GM21515 (cell line): ENCODE results near the gene POMGNT2.
"Not testable (repeated sequence)": the region's sequence is repeated elsewhere in the genome, so short reads cannot be mapped to it uniquely, and the experiment has no call there.

Experiments used
- ATAC-seq: cut with Tn5 transposase; IDR thresholded peaks from one replicate; pipeline ENCODE4 v1.9.1; 2021; ENCODE audit not compliant: unreplicated experiment

POMGNT2 gene

DNA sequence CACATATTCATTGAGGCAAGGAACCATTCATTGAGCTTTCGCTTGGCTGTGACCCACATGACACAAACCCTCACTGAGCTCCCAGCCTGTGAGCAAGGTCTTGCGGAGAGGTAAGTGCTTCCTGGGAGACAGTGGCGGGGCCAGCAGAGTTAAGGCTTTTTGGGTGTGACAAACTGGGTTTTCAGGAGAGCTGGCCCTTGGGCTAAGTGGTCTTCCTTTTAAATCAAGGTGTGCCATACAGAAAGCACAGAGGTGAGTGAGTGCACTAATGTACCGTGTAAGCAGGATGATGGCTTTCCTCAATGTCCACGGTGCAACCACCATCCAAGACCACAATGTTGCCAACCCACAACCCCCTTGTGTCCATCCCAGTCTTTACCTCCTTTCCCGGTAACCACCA lies 28.6 kb downstream of the POMGNT2 start:
- ATAC-seq, result no peak

DNA sequence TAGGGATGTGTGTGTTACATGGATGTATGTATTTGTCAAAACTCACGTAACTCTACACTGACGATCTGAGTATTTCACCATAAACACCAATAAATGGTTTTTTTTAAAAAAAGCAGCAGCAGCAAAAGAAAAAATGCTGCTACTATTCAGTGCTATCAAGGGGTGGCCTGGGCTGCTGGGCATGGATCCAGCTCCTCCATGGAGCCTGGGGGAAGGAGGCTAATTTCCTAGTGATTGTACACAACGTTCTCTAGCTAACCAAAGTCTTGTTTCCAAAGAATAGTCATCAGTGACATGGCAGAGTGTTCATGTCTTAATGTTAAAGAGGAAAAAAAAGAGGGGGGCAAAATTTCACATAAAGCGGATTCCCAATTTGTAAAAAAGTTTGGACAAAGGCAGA lies 29.0 kb downstream of the POMGNT2 start:
- no peak for ATAC-seq

DNA sequence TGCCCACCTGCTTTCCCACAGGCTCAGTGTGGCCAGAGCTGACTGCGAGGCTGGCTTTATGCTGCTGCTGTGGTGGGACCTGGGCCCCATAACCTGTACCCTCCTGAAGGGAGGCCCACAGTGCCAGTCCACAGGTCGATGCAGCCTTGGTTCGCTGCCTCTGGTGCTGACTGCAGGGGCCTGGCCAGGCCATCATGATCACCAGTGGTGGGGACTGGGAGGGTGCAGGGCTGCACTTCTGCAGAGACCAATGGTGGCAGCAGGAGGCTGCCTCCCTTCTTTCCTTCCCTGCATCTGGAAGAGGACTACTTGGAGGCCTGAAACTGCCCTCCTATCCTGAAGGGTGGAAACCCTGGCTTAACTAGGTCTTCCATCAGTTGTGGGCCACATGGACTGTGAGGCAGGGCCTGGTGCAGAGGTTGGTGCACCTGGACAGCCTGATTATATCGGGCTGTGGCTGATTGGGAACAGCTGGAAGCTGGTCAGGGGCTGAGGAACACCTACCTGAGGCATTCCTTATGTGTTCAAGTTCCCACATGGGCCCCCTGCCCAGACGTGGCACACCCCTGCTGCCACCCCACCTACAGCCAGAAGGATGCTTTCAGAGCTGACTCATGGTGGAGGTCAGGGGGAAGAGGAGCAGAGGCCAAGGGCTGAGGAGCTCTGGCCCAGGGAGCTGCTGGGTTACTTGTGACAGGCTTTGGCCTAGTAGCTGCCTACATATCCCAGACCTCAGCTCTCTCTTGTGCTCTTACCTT lies 29.8 kb downstream of the POMGNT2 start:
- ATAC-seq, result no peak

DNA sequence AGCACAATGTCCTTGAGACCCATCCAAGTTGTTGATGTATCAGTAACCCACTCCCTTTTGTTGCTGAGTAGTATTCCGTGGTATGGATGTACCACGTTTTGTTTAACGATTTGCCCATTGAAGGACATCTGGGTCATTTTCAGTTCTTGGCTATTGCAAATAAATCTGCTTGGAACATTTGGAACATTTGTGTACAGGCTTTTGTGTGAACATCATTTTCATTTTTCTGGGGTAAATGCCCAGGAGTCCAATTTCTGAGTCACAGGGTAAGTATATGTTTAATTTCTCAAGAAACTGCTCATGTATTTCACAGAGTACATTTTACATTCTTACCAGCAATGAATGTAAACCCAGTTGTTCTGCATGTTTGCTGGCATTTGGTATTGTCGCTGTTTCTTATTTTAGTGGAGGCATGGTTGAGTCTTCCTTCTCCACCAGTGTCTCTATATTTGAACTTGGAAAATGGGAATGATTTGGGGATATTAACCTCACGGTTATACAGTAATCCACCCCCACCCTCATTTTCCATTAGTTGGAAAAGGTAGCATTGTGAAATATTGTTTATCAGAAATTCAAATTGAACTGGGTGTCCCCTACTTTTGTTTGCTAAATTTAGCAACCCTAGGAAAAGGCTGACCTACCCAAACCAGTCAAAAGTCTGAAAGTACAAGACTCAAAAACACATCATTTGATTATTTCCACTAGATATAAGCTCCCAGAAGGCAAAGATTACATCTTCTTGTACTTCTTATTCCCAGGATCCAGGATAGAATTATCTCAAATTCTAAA lies 30.8 kb downstream of the POMGNT2 start:
- no peak for ATAC-seq

GRCh38 chr3:43074482-43074881 lies 31.4 kb downstream of the POMGNT2 start:
- no peak for ATAC-seq

DNA sequence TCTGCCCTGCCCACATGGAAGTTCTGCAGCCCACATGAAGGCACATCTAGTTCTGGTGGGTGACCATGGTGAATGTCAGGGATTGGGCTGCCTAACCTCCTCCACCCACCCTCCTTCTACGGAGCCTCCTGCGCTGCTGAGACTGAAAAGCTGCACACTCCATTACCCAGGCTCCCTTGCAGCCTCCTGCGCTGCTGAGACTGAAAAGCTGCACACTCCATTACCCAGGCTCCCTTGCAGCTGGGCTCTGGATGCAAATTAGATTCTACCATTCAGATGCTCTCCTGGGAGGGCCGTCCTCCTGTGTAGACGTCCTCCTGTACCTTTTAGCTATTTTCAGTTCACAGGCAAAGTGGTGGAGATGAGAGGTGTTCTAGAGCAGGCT lies 32.1 kb downstream of the POMGNT2 start:
- ATAC-seq, result no peak

- ATAC-seq, result no peak
These were observed 32.6 kb downstream of the POMGNT2 start for GRCh38 chr3:43073116-43073835.

DNA sequence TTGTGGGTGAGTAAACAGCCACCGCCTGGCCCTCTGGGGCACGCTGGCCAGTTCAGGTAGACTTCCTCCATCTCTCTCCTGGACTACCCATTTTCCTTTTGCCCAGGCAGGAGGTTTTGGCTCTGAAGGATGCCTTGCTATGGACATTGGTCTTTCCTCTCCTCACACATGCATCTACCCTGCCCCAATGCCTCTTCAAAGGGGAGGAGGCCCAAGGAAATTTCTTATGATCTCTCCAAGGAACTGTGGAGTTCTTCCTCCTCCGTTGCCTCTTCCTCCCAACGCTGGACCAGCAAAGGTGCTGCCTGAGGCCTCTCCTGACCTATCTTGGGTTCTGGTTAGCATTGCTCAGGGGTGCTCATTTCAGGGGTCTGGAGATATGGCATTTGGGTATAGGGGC lies 33.5 kb downstream of the POMGNT2 start:
- ATAC-seq, result no peak

GRCh38 chr3:43071313-43071893 lies 34.5 kb downstream of the POMGNT2 start:
- ATAC-seq, result no peak

GRCh38 chr3:43070670-43071069 lies 35.2 kb downstream of the POMGNT2 start:
- ATAC-seq, result not testable (repeated sequence)

DNA sequence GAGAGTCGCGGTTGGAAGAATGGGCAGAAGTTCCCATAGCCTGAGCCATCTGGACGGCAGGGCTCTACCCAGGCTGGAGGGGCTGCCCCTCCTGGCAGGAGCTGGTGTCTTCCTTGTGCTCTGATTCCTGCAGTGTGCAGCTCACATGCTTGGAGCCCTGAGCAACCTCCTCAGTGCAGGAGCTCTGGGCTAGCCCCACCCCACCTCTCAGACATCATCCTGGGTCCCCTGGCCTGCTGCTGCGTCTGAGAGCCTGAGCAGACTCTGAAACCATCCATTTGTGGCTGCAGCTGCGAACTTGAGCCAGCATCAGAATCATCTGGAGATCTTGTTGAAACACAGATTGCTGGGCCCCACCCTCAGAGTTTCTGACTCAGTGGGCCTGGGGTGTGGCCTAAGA lies 42.8 kb downstream of the POMGNT2 start:
- ATAC-seq, result no peak

DNA sequence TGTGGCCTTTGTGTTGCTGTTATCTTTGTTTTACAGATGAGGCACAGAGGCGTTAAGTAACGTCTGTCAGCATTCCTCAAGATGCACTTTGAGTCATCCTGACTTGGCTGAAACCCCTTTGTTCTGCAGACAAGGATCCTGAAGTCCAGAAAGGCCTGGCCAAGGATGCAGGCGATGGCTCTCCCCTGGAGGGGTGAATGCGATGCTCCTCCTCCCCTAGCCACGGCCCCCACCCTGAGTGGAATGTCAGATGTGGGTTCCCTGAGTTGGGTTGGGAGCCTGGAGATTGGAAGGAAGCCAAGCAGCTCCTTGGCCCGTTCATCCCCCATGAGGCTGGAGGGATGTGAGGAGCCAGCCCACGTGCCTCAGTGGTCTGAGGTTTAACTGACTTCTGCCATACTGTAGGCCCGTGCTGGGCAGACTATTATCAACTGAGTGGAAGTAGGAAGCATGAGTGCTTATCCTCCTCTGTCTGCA lies 43.3 kb downstream of the POMGNT2 start:
- no peak for ATAC-seq

- ATAC-seq, result no peak
These were observed 43.8 kb downstream of the POMGNT2 start for GRCh38 chr3:43062040-43062563.

DNA sequence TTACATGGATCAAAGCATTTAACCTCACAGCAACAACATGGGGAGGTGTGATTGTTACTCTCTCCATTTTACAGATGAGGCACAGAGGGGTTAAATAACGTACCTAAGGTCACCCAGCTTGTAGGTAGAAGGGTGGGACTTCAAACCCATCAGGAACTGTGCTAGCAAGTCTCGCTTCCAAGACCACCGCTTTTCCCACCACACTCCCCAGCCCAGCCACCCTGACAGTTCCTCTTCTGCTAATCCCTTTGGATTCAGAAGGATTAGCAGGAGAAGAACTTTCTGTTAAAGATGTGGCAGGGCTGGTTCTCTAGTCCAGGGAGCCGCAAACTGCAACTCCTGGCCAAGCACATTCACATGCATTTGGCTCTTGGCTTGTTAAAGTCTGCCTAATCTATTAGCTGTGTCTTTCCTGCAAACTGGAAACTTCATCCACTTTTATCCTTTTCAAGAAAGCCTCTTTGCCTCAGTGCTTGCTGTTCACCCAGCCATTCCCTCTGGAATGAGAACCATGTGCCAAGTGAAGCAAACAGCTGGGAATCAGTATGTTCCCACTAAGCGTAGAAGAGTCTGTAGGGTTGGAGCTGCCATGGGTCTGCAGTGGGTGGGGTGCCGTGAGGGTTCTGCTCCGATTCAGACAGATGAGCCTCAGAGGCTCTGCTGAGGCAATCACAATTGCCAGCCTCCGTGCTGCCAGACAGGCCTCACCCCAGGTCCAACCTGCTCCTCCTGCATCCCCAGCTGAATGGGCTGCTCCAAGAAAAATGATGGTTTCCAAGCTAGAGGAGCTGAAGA lies 44.6 kb downstream of the POMGNT2 start:
- no peak for ATAC-seq

- no peak for ATAC-seq
These were observed 46.4 kb downstream of the POMGNT2 start for GRCh38 chr3:43059456-43059855.

DNA sequence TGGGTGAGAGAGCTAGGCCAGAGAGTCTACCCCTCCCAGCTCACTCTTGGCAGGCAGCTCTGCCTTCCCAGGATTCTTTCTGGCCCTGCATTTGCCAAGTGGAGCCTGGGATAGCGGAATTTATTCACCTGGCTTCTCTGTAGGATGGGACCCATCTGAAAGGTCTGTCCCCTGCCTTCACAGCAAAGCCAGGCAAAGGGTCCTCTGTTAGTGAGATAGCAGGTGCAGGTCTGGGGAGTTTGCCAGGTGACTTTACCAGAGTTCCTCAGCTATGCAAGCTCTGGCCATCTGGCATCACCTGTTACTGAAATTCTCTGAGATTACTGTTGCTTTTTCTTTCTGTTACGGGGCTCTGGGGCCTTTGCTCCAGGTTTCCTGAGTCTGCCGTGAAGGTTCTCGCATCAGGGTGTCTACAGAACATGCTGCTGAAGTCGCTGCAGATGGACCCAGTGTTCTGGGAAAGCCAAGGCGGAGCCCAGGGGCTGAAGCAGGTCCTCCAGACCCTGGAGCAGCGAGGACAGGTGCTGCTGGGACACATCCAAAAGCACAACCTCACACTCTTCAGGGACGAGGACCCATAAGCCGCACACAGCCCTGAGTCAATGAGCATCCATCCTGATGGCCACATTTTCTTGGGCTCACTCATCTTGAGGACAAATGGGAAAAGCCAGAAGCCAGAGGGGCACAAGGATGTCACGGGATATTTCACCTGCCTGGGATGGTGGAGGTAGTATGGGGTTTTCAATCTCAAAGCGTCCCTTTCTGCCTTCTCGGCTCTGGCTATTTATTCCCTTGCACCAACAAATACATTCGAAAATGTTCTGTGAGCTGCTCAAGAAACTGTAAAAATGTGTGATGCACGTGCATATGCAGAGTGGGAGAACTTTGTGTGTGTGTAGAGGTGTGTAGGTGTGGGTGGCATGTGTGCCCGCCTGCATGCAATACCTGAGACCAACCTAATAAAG lies 49.8 kb downstream of the POMGNT2 start:
- ATAC-seq, result no peak

DNA sequence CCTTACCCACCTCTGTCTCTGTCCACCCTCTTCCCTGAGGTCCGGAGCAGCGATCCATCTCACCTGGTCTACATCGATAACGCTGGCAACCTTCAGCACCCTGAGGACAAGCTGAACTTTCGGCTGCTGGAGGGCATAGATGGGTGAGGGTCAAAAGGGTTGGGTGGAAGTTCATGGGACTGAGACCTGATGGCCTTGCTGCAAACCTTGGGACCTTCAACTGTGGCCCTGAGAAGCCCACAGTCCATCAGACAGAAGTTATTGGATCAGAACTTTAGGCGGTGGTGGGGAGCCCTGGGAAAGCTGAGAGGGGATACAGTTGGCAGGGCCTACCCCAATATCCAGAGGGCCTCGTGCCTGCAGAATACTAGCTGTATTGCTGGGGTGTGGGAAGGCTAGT lies 50.5 kb downstream of the POMGNT2 start:
- no peak for ATAC-seq

DNA sequence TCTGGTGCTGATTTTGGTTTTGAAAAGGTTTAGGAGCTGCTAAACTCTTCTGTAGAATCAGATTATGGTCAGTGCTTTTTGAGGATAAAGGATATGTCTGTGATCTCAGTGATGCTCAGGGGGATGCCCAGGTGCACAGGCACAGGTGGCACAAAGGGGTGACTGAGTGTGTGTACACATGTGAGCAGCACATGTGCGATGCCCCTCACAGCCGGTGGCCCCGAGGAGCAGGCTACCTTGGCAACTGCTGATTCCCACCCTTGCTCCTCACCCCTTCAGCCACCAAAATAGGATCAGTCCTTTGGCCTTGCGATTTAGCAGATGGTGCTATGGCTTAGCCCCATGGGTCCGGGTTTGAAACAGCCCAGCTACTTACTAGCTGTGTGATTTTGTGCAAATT lies 51.1 kb downstream of the POMGNT2 start:
- no peak for ATAC-seq

DNA sequence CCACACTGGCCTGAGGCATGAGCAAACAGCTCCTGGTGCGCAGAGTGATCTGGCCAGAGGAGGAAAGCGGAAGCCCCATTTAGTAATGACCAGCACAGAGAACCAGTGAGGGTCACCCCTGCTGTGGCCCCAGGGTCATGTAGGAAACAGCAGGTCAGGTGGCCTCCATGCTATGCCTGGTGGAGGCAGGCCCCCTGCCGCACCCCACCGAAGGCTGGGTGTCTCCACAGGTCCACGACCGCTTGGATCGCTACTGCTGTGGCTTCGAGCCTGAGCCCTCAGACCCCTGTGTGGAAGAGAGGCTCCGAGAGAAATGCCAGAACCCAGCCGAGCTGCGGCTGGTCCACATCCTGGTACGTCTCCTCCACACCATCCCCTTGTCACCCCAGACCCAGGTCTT lies 52.6 kb downstream of the POMGNT2 start:
- ATAC-seq, result no peak
